Measurements from ENCODE around the gene VPS33B. TPM values are rescaled to one million over a fixed set of nuclear protein-coding genes. Genes with fewer than 3 reads are reported as not detected.
"Not testable (repeated sequence)": the region's sequence is repeated elsewhere in the genome, so short reads cannot be mapped to it uniquely, and the experiment has no call there.

Gene VPS33B
- total and polyA plus RNA-seq, 3 donors from 2014 or later = 12.6 to 20.6 (median 16.9) TPM

DNA sequence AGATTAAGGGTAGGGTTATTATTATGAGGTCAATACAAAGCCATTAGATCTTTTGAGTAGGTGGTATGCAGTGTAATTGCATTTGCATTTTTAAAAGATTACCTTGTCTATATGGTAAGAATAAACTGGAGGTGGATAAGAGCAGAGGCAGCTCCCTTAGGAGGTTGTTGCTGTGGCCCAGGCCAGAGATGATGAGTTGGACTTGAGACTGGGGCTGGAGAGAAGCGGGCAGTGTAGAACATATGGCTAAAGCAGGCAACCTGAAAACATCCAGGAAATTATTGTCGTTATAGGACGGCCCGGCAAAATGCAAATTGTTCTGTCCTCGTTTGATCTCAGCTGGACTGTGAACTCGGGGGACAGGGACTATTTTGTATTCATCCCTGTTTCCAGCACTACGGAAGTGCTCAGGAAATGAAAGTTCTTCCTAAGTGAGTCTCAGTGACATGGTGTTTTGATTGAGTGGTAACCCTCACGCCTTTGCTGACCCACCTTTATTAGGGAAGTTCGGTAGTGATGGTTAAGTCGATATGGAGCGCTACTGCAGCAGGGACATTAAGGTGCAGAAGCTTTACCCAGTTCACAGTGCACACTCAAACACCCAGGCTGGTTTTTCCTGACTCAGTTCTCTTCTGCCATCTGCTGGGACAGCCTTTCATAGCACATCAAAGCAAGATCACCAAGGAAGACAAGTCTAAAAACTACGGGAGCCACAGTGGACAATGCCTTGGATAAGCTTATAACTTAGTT, 27.2 kb upstream of the VPS33B start:
- intact Hi-C loops (cut with DNase I; ENCODE audit: low total_unique reads) = no loop called here
- H3K36me3 ChIP-seq (ENCODE audit: low read depth, missing control alignments) = no peaks in the 10 kb centered on the region
- WGBS, 2 donors = 35 to 45% methylated on average over 12 of the region's 12 CpGs
- H3K9me3 ChIP-seq = no peaks in the 10 kb centered on the region
- H3K4me3 ChIP-seq = no peak overlapping the region
- no peaks in the 10 kb centered on the region for H3K4me1 ChIP-seq
- H3K27ac ChIP-seq = no peak overlapping the region
- peak; percentile 43 to 56 (median 45) for TF ChIP-seq CTCF (IDR thresholded peaks at IDR 0.05)
- TF ChIP-seq POLR2A (IDR thresholded peaks at IDR 0.05) = no peak
- no peaks in the 10 kb centered on the region for H3K27me3 ChIP-seq
- DNase-seq = peak; percentile 82

DNA sequence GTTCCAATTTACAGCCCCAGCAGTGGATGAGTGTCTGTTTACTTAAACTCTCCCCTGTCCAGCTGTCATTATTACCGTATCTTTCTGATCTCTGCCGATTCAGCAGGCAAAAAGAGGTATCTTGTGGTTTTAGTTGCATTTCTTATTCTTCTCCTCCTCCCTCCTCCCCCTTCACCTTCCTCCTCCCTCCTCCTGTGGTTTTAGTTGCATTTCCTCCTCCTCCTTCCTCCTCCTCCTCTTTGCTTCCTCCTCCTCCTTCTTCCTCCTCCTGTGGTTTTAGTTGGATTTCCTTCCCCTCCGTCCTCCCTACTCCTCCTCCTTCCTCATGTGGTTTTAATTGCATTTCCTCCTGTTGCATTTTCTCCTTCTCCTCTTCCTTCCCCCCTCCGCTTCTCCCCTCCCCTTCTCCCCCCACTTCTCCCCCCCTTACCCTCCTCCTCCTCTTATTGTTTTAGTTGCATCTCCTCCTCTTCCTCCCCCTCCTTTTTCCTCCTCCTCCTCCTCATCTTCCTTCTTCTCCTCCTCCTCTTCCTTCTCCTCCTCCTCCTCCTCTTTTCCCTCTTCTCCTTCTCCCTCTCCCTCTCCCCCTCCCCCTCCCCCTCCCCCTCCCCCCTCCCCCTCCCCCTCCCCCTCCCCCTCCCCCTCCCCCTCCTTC, 25.3 kb upstream of the VPS33B start:
- no peak for TF ChIP-seq POLR2A (IDR thresholded peaks at IDR 0.05)
- no peak for TF ChIP-seq CTCF (IDR thresholded peaks at IDR 0.05)
- 42 to 46% methylated on average over 3 to 4 of the region's 4 CpGs for WGBS, 2 donors
- no peaks in the 10 kb centered on the region for H3K9me3 ChIP-seq
- H3K4me3 ChIP-seq = no peak overlapping the region
- no peak overlapping the region for H3K27ac ChIP-seq
- intact Hi-C loops (cut with DNase I; ENCODE audit: low total_unique reads) = no loop called here
- no peaks in the 10 kb centered on the region for H3K4me1 ChIP-seq
- no peak for DNase-seq
- H3K36me3 ChIP-seq (ENCODE audit: low read depth, missing control alignments) = no peaks in the 10 kb centered on the region
- H3K27me3 ChIP-seq = no peaks in the 10 kb centered on the region

DNA sequence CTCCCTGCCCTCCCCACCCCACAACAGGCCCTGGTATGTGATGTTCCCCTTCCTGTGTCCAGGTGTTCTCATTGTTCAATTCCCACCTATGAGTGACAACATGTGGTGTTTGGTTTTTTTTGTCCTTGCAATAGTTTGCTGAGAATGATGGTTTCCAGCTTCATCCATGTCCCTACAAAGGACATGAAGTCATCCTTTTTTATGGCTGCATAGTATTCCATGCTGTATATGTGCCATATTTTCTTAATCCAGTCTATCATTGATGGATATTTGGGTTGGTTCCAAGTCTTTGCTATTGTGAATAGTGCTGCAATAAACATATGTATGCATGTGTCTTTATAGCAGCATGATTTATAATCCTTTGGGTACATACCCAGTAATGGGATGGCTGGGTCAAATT, 23.7 kb upstream of the VPS33B start:
- H3K27me3 ChIP-seq; intact Hi-C loops (cut with DNase I; ENCODE audit: low total_unique reads); H3K27ac ChIP-seq; H3K9me3 ChIP-seq; H3K4me3 ChIP-seq; DNase-seq; H3K4me1 ChIP-seq; H3K36me3 ChIP-seq (ENCODE audit: low read depth, missing control alignments): not testable (repeated sequence)

- H3K27me3 ChIP-seq = no peaks in the 10 kb centered on the region
- no peak overlapping the region for H3K27ac ChIP-seq
- no peak for DNase-seq
- H3K4me1 ChIP-seq = no peaks in the 10 kb centered on the region
- no peaks in the 10 kb centered on the region for H3K9me3 ChIP-seq
- no peaks in the 10 kb centered on the region for H3K36me3 ChIP-seq (ENCODE audit: low read depth, missing control alignments)
- no peak overlapping the region for H3K4me3 ChIP-seq
- whole genome bisulfite sequencing, 2 donors = 56 to 60% methylated on average over 3 of the region's 3 CpGs
- no peak for TF ChIP-seq POLR2A (IDR thresholded peaks at IDR 0.05)
- no peak for TF ChIP-seq CTCF (IDR thresholded peaks at IDR 0.05)
- intact Hi-C loops (cut with DNase I; ENCODE audit: low total_unique reads) = no loop called here
Measured at GRCh38 chr15:91045065-91045464, 22.7 kb upstream of the VPS33B start.

DNA sequence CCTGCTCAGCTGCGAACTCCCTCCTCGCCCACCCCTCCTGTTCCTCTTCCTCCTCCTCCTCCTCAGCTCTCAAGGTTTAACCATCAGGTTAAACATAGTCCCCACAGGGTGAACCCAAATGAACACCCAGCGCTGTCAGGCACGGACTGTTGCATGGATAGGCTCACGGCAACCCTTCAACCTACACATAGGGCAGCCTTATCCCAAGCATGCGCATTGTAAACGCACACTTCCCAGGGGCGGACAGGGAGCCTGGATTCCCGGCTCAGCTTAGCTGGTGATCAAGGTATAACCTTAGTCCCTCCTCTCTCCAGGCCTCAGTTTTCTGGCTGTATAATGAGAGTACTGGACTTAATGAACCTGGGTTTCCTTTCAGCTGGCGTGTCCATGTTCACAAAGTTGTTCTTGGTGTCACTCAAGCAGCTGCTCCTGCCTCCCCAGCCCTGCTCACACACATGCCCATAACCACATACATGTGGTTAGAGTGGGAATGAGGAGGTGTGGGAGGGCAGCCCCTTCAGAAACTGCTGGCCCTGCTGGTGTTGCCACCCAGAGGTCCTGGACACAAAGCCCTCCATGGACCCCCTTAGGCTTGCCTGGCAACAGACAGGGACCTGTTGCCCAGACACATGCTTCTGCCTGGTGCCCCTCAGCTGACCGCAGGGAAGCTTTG, 20.9 kb upstream of the VPS33B start:
- H3K4me3 ChIP-seq = no peak overlapping the region
- H3K9me3 ChIP-seq = no peaks in the 10 kb centered on the region
- H3K27me3 ChIP-seq = no peaks in the 10 kb centered on the region
- 86 to 90% methylated on average over 5 to 11 of the region's 11 CpGs for WGBS, 2 donors
- DNase-seq = no peak
- H3K27ac ChIP-seq = no peak overlapping the region
- TF ChIP-seq CTCF (IDR thresholded peaks at IDR 0.05) = no peak
- TF ChIP-seq POLR2A (IDR thresholded peaks at IDR 0.05) = no peak
- no peaks in the 10 kb centered on the region for H3K4me1 ChIP-seq
- no peaks in the 10 kb centered on the region for H3K36me3 ChIP-seq (ENCODE audit: low read depth, missing control alignments)
- intact Hi-C loops (cut with DNase I; ENCODE audit: low total_unique reads) = no loop called here

Measured in testis (tissue), 3 donors.